OCI-LY1 (cell line): ENCODE results near the gene PJA2.

ENCODE experiments used
- H2AFZ ChIP-seq: fragments of 200-600 bp; sonication (generic), shearing (Covaris generic); 2 replicates; pipeline ENCODE4 v1.6.0; 2014; ENCODE audit warnings: antibody characterized with exemption, mild to moderate bottlenecking, low read length
- H3F3A ChIP-seq: fragments of 200-600 bp; sonication (generic), shearing (Covaris generic); 2 replicates; pipeline ENCODE4 v1.6.0; 2014; ENCODE audit warnings: mild to moderate bottlenecking, antibody characterized with exemption, low read length, moderate library complexity; ENCODE audit not compliant: insufficient read depth
- H3K27ac ChIP-seq: fragments of 200-600 bp; sonication (generic); 2 replicates; pipeline ENCODE4 v1.5.1; 2014; ENCODE audit warnings: low read length, mixed run types, mild to moderate bottlenecking, low read depth; ENCODE audit not compliant: poor library complexity, severe bottlenecking
- H3K27me3 ChIP-seq: fragments of 200-600 bp; sonication (generic); 2 replicates; pipeline ENCODE4 v1.6.0; 2014; ENCODE audit warnings: antibody characterized with exemption, mild to moderate bottlenecking, low read length, moderate library complexity; ENCODE audit not compliant: insufficient read depth
- H3K36me3 ChIP-seq: fragments of 200-600 bp; sonication (generic); 2 replicates; pipeline ENCODE4 v1.6.1; 2014; ENCODE audit warnings: mild to moderate bottlenecking, antibody characterized with exemption, low read length, moderate library complexity, mixed read lengths; ENCODE audit not compliant: insufficient read depth
- H3K4me1 ChIP-seq: fragments of 200-600 bp; sonication (generic); 2 replicates; pipeline ENCODE4 v1.5.1; 2014; ENCODE audit warnings: mild to moderate bottlenecking, low read length, moderate library complexity; ENCODE audit not compliant: insufficient read depth, severe bottlenecking
- H3K4me2 ChIP-seq: fragments of 200-600 bp; sonication (generic), shearing (Covaris generic); 2 replicates; pipeline ENCODE4 v1.6.1; 2014; ENCODE audit warnings: low read length
- H3K4me3 ChIP-seq: fragments of 200-600 bp; sonication (generic); 2 replicates; pipeline ENCODE4 v1.5.1; 2014; ENCODE audit warnings: low read length, low read depth, mild to moderate bottlenecking, mixed read lengths; ENCODE audit not compliant: poor library complexity, severe bottlenecking
- H3K79me2 ChIP-seq: fragments of 200-600 bp; shearing (Covaris generic); 2 replicates; pipeline ENCODE4 v1.6.1; 2016; ENCODE audit warnings: mixed run types, low read length, mixed read lengths; ENCODE audit not compliant: insufficient read depth
- H3K9ac ChIP-seq: fragments of 200-600 bp; sonication (generic), shearing (Covaris generic); 2 replicates; pipeline ENCODE4 v1.6.1; 2014; ENCODE audit warnings: mild to moderate bottlenecking, low read length, mixed read lengths
- H3K9me2 ChIP-seq: fragments of 200-600 bp; sonication (generic), shearing (Covaris generic); 2 replicates; pipeline ENCODE4 v1.6.1; 2014; ENCODE audit warnings: low read depth, mild to moderate bottlenecking, low read length, mixed read lengths
- H3K9me3 ChIP-seq: fragments of 200-600 bp; shearing (Covaris generic); 2 replicates; pipeline ENCODE4 v1.6.1; 2014; ENCODE audit warnings: low read length, mixed read lengths
- H4K20me1 ChIP-seq: fragments of 200-600 bp; sonication (generic), shearing (Covaris generic); 2 replicates; pipeline ENCODE4 v1.6.0; 2016; ENCODE audit warnings: mild to moderate bottlenecking, low read length; ENCODE audit not compliant: insufficient read depth
- CTCF ChIP-seq: fragments of 200-600 bp; sonication (generic), shearing (Covaris generic); IDR thresholded peaks from 2 replicates; pipeline ENCODE4 v1.5.1; 2017; ENCODE audit warnings: mild to moderate bottlenecking, antibody characterized with exemption, low read length, moderate library complexity, mixed read lengths
- EZH2 ChIP-seq: fragments of 200-600 bp; sonication (generic), shearing (Covaris generic); IDR thresholded peaks from 2 replicates; pipeline ENCODE4 v1.8.0; 2017; ENCODE audit warnings: borderline replicate concordance, mixed run types, mild to moderate bottlenecking, antibody characterized with exemption, low read length, moderate library complexity, mixed read lengths

Gene PJA2

DNA sequence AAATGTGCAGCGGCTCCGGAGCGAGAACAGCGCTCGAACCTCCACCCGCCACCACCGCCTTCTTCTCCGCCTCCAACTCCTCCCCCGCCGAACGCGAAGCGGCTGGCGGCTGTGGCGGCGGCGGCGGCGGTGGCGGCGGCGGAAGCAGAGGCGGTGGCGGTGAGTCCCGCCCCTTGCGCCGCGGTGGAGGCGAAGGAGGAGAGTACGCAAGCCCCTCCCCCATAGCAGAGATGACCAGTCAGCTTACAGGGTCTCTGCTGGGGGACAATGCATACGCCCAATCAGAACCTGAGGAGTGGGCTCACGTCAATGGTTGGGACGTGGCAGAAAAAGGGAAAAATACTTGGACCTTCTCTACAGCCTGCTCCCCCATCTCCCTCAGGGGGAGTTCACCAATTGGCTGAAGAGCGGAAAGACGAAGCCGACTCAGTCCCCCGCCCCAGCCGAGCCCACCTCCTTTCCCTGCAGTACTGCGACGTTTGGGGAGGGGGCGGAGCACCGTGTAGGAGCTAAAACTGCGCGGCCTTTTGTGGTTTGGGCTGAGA is at the start of gene PJA2:
Gene PJA2 (minus strand): TSS at position 131 of the 545 bp plus-strand sequence. CDS start 26,541 bp downstream, outside the sequence.
- no peaks in the 10 kb centered on the region for H3K27me3 ChIP-seq
- H2AFZ ChIP-seq = no peak within 1 kb of the TSS
- H3K4me1 ChIP-seq = peaks cover 47% of the 10 kb centered on the region
- H3F3A ChIP-seq = 0 out of 2 replicates have a peak, but pooled peaks cover 4% of the 10 kb centered on the region
- peak within 1 kb of the TSS; percentile 85 for H3K9ac ChIP-seq
- peak within 1 kb of the TSS; percentile 88 for H3K4me2 ChIP-seq
- no peak for TF ChIP-seq CTCF
- TF ChIP-seq EZH2 = no peak
- peak within 1 kb of the TSS; percentile 68 for H3K4me3 ChIP-seq
- no peaks in the 10 kb centered on the region for H3K9me2 ChIP-seq
- H3K9me3 ChIP-seq = 0 out of 2 replicates have a peak, but pooled peaks cover 2% of the 10 kb centered on the region
- H3K36me3 ChIP-seq = peaks cover 14% of the 10 kb centered on the region
- H4K20me1 ChIP-seq = no peaks in the 10 kb centered on the region
- peaks cover 39% of the 10 kb centered on the region for H3K79me2 ChIP-seq
- H3K27ac ChIP-seq = peak within 1 kb of the TSS; percentile 93

DNA sequence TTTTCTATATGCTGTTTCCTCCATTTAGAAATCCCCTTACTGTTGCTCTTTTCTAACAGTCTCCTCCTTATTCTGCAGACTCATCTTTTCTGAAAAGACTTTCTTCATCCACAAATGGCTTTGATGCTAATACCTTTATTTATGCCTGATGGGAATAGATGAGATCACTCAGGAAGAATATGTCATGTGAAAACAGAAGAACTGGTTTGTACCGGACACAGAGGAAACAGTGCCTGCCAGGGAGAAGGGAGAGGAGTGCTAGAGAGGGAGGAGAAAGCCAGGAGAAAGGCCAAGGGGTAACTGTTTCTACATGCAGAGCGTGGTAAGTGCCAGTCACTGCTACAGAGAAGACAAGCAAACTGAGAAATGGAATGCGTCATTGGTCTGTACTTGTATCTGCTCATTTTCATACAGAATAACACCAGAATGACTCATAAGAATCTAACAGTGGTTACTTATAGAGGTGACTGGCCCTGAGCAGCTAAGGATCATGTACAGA is 45.9 kb upstream of the PJA2 start:
- peaks cover 53% of the 10 kb centered on the region for H3K4me1 ChIP-seq
- no peak for TF ChIP-seq CTCF
- no peak for TF ChIP-seq EZH2
- H3K27ac ChIP-seq = peak overlapping the region; percentile 24
- no peaks in the 10 kb centered on the region for H4K20me1 ChIP-seq
- no peaks in the 10 kb centered on the region for H3K9me3 ChIP-seq
- H3K4me3 ChIP-seq = no peak overlapping the region
- H3F3A ChIP-seq = no peaks in the 10 kb centered on the region
- H3K9me2 ChIP-seq = no peaks in the 10 kb centered on the region
- no peaks in the 10 kb centered on the region for H3K27me3 ChIP-seq
- H2AFZ ChIP-seq = peak overlapping the region; percentile 32; the same call in 1 of the 2 replicates
- no peaks in the 10 kb centered on the region for H3K79me2 ChIP-seq
- no peaks in the 10 kb centered on the region for H3K36me3 ChIP-seq
- peak overlapping the region; percentile 22 for H3K4me2 ChIP-seq
- no peak overlapping the region for H3K9ac ChIP-seq

DNA sequence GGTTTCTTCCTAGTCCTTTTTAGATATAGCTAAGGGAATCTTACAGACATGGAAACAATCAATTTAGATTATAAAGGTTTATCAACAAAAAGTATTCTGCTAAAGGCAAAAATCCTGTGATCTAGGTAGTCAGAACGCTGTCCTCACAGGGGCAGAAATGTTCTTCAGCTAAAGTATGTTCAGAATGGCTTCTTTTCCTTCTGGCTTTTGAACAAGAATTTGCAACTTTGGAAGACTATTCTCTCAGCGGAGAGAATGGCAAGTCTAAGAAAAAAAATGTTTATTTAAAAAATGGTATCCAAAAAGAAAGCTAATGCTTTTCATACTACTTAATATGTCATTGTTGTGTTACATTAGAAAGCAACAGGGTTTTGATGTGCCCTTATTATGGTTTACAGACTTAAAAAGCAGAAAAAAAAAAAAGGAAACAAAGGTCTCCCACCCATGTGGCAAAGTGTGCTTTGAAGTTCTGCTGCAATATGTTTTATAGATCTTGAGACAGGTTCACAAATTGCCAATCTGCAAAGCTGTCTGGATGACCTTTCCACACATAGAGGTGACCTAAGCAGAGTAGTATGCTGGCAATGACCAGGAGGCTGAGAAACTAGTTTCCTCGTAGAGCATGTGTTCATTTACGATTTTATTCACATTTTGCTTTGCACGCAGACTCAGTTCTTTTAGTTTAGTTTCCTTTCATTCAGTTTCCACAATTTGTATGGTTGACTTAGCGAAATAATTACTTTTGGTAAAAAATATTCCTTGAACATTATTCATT is 45.1 kb upstream of the PJA2 start:
- no peak for TF ChIP-seq EZH2
- TF ChIP-seq CTCF = no peak
- no peaks in the 10 kb centered on the region for H3K9me3 ChIP-seq
- H3K4me3 ChIP-seq = no peak overlapping the region
- no peak overlapping the region for H3K9ac ChIP-seq
- peak overlapping the region; percentile 22 for H3K4me2 ChIP-seq
- H3K9me2 ChIP-seq = no peaks in the 10 kb centered on the region
- peak overlapping the region; percentile 55 for H2AFZ ChIP-seq
- H3K27me3 ChIP-seq = no peaks in the 10 kb centered on the region
- peaks cover 5% of the 10 kb centered on the region; the same call in 1 of the 2 replicates for H3F3A ChIP-seq
- H4K20me1 ChIP-seq = no peaks in the 10 kb centered on the region
- H3K4me1 ChIP-seq = peaks cover 60% of the 10 kb centered on the region
- H3K36me3 ChIP-seq = no peaks in the 10 kb centered on the region
- no peaks in the 10 kb centered on the region for H3K79me2 ChIP-seq
- peak overlapping the region; percentile 24 for H3K27ac ChIP-seq
